DND-41 (cell line): Measurements from ENCODE around the gene TAP1.

Experiments used
- EZH2 ChIP-seq: IDR thresholded peaks from 3 replicates; pipeline ENCODE4 v1.6.1; 2012; ENCODE audit warnings: borderline replicate concordance, low read depth, mild to moderate bottlenecking, moderate library complexity, low read length, inconsistent platforms; ENCODE audit not compliant: severe bottlenecking
- TF ChIP-seq, protein P1 (sequence below): IDR thresholded peaks from 2 replicates; pipeline ENCODE4 v1.5.1; 2012; ENCODE audit warnings: borderline replicate concordance, low read length, moderate library complexity, mild to moderate bottlenecking; ENCODE audit not compliant: poor library complexity, severe bottlenecking; ENCODE audit errors: extremely low read depth

DNA sequence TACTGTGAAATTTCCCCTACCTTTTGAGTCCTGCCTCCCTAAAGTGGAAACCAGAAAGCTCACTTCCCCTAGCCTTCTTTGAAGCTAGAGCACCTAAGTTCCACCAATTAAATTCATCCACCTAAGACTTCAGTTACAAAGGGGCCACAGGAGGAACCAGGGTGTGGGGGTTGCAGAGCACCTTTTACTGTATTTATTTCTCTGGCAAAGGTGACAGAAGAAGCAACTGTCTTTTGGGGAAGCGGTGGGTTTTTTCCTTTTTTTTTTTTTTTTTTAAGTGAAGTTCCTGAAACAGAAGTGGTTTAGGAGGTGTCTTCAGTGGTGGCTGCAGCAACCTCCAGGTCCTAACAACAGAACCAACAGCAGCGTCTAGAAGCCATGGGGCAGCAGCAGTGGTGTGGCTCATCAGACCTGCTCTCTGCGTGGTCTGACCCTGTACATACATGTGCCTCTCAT, 13.5 kb upstream of the TAP1 start:
- TF ChIP-seq, protein P1, sequence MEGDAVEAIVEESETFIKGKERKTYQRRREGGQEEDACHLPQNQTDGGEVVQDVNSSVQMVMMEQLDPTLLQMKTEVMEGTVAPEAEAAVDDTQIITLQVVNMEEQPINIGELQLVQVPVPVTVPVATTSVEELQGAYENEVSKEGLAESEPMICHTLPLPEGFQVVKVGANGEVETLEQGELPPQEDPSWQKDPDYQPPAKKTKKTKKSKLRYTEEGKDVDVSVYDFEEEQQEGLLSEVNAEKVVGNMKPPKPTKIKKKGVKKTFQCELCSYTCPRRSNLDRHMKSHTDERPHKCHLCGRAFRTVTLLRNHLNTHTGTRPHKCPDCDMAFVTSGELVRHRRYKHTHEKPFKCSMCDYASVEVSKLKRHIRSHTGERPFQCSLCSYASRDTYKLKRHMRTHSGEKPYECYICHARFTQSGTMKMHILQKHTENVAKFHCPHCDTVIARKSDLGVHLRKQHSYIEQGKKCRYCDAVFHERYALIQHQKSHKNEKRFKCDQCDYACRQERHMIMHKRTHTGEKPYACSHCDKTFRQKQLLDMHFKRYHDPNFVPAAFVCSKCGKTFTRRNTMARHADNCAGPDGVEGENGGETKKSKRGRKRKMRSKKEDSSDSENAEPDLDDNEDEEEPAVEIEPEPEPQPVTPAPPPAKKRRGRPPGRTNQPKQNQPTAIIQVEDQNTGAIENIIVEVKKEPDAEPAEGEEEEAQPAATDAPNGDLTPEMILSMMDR, result no peak
- no peak for TF ChIP-seq EZH2
